ENCODE results near the gene GAB1.

The GAB1 gene

DNA sequence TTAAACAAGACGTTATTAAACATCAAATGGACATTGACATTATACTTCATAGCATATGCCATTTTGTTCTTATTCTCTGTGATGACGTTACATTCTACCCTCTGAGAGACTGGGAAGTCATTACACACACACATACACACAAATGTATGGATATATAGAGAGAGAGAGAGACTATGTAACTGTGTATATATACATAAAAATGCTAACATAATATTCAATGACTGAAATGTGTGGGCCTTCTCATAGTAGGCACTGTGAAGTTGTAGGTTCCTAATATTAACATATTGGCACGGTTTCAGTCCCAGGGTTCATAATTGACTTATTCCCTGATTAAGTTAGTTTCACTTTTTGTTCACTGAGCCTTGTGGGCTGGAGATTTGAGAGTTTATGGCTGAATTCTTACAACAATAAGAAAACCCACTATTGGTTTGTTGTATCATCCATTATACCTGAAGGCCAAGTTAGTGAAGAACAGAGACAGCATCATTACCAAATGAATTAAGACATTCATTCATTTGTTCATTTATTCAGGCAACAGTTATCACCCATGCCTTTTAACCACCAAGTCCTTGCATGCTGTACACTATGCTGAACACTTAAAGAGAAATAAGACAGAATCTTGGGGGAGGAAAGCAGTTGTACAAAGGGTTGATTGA lies 68.5 kb downstream of the GAB1 start:
- no peak for TF ChIP-seq ZFX (IDR thresholded peaks at IDR 0.05; ENCODE audit: borderline replicate concordance)
- TF ChIP-seq, protein P1, sequence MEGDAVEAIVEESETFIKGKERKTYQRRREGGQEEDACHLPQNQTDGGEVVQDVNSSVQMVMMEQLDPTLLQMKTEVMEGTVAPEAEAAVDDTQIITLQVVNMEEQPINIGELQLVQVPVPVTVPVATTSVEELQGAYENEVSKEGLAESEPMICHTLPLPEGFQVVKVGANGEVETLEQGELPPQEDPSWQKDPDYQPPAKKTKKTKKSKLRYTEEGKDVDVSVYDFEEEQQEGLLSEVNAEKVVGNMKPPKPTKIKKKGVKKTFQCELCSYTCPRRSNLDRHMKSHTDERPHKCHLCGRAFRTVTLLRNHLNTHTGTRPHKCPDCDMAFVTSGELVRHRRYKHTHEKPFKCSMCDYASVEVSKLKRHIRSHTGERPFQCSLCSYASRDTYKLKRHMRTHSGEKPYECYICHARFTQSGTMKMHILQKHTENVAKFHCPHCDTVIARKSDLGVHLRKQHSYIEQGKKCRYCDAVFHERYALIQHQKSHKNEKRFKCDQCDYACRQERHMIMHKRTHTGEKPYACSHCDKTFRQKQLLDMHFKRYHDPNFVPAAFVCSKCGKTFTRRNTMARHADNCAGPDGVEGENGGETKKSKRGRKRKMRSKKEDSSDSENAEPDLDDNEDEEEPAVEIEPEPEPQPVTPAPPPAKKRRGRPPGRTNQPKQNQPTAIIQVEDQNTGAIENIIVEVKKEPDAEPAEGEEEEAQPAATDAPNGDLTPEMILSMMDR (IDR thresholded peaks at IDR 0.05), result no peak
- no peak overlapping the region for H3K27ac ChIP-seq

DNA sequence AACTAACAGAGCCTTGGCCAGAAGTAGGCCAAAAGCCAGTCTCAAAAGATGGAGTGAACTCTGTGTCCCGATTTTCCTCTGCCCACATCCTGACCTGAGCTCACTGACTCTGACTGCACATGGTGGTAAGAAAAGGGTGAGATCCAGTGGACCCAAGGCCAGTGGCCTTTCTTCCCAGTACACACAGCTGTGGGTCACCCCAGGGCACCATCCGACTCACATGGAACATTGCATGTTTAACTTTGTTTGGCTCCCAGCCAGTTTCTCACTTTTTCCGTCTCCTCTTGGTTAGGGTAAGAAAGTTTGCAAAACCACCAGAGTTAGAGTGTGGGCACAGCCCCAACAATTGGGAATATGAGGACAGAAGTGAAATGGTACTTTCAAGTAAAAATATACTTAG lies 69.8 kb downstream of the GAB1 start:
- TF ChIP-seq, protein P1 (IDR thresholded peaks at IDR 0.05), result no peak
- no peak for TF ChIP-seq ZFX (IDR thresholded peaks at IDR 0.05; ENCODE audit: borderline replicate concordance)
- no peak overlapping the region for H3K27ac ChIP-seq

DNA sequence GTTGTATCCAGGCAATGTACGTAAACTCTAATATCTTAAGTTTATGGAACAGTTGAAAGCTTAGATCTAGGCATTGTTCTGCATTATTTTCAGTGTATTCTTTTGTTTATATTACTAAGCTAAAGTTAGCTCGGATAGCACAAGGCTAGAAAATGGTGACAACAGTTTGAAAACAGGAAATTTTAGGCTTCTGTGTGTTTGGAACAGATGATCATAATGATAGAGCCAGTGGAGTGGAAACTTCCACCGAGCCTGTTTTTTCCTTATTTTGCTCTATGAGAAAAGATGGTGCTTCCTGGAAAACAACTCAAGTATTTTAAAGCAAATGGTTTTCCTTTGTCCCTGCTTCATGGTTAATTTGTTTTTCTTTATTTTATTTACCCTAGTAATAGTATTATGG lies 70.8 kb downstream of the GAB1 start:
- H3K27ac ChIP-seq, result no peak overlapping the region
- TF ChIP-seq ZFX (IDR thresholded peaks at IDR 0.05; ENCODE audit: borderline replicate concordance), result no peak
- TF ChIP-seq, protein P1 (IDR thresholded peaks at IDR 0.05), result no peak

DNA sequence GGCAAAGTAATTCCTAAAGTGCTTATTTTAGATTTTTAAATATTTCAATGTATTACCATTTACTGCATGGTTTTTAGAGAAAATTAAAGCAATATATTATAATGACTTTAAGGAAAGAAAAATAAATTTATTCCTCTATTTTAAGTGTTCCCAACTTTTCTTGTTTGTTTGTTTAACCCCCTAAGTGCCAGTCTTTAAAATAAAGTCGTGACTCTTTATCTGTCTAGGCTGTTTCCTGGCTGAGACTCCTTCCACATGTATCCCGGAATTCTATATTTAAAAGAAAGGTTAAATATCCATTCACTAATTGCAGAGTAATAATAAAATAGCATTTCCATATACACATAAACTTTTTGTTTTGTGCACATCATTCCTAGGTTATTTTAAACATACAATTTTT lies 71.2 kb downstream of the GAB1 start:
- TF ChIP-seq ZFX (IDR thresholded peaks at IDR 0.05; ENCODE audit: borderline replicate concordance), result no peak
- TF ChIP-seq, protein P1 (IDR thresholded peaks at IDR 0.05), result no peak
- H3K27ac ChIP-seq, result no peak overlapping the region

DNA sequence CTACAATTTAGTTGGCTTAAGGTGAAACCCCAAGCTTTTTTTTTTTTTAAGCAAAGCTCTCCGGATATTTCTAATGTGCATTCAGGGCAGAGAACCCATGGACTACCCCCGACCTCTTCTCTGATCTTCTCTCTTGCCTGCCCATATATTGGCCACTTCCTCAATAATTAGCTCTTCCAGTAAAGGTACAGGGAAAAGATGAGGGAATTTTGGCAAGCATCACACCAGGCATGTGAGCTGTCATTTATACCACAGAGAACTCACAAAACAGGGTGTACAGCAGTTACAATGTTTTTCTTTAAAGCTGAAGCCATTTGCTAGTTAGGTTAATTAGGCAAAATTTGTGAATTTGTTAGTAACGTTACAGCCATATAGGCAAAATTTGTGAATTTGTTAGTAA lies 73.3 kb downstream of the GAB1 start:
- no peak overlapping the region for H3K27ac ChIP-seq
- no peak for TF ChIP-seq ZFX (IDR thresholded peaks at IDR 0.05; ENCODE audit: borderline replicate concordance)
- TF ChIP-seq, protein P1 (IDR thresholded peaks at IDR 0.05), result no peak

DNA sequence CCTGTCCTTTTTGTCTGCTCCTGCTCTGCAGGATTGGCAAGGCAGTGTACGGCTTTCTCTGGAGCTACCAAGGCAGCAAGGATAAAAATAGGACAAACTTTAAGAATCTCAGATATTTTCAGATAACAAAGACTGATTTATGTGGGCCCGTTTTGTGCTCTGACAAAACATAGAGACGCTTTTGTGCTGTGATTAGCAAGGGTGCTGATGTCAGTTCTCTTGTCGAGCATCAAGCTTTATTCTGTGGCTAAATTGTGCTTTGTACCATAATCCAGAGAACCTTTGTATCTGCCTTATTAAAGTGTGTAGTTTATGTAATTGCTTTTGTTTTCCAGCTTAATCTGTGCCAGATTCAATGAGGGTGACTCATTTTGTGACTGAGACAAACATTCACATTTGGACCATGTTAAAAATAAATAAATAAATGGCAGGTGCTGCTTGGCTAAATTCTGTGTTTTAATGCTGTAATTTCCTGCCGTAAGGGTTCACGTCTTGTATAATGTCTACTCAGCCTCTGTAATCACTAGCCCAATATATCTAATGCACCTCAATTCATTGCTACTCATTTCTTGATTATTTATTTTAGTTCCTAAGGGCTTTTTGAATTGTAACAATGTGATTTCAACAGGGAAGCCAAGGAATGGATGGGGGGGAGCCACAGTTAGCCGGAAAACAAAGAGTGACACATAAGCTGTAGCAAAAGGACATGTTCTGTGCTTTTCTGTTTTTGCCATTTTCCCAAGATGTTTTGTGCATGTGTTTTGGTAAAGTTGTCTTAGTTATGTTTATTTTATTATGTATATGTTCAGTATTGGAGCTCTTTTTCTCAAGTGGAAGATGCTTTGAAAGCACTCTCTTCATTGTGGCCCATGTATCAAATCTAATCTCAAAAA lies 75.1 kb downstream of the GAB1 start:
- H3K27ac ChIP-seq, result no peak overlapping the region
- no peak for TF ChIP-seq ZFX (IDR thresholded peaks at IDR 0.05; ENCODE audit: borderline replicate concordance)
- TF ChIP-seq, protein P1 (IDR thresholded peaks at IDR 0.05), result no peak

DNA sequence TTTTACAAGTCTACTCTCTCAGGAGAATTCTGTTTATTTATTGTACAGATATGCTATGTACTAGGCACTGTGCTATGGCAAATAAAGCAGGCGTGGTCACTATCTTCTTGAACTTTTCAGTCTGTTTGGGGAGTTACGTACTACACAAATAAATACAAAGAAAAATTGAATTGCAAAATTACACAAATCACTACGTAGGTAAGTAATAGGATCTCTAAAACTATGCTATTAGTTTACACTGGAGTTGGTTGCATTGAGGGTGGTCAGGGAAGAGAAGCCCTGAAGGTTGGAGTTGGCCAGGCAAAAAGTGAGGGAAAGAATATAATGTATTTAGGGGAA lies 75.7 kb downstream of the GAB1 start:
- TF ChIP-seq ZFX (IDR thresholded peaks at IDR 0.05; ENCODE audit: borderline replicate concordance), result no peak
- TF ChIP-seq, protein P1 (IDR thresholded peaks at IDR 0.05), result no peak
- H3K27ac ChIP-seq, result no peak overlapping the region

All from 22Rv1 (cell line).